IPS-NIHi7 (cell line): ENCODE data around the gene FXYD7.

Source experiments
- DNase-seq: peaks from one replicate; pipeline ENCODE4 v3.0.0; 2012; ENCODE audit warnings: mixed read lengths; ENCODE audit errors: extremely low spot score

FXYD7 gene

GRCh38 chr19:35199481-35199880 lies 56.4 kb downstream of the FXYD7 start:
- DNase-seq, result no peak

- DNase-seq, result peak; percentile 69
Measured at GRCh38 chr19:35202722-35203688, 60.0 kb downstream of the FXYD7 start.
